Measurements from ENCODE around the gene G6PD.

DNA sequence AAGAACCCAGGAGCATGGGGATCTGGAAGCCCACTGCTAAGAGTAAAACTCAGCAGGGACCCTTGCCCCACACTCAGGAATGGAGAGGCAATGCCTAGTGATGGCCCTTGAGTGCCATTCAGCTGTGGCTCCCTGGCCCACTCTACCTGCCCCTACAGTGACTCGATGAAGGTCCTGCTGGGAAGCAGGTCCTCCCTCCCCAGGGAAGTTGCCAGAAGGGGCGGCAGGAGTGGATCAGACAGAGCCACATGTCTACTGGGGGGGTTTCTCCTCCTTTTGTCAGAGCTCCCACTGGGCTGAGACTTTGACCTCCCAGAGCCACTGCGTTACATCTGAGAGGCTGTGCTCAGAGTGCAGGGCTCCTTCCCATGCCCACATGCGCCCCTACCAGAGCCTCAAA is 57.5 kb downstream of the G6PD start:
- TF ChIP-seq, protein P1, sequence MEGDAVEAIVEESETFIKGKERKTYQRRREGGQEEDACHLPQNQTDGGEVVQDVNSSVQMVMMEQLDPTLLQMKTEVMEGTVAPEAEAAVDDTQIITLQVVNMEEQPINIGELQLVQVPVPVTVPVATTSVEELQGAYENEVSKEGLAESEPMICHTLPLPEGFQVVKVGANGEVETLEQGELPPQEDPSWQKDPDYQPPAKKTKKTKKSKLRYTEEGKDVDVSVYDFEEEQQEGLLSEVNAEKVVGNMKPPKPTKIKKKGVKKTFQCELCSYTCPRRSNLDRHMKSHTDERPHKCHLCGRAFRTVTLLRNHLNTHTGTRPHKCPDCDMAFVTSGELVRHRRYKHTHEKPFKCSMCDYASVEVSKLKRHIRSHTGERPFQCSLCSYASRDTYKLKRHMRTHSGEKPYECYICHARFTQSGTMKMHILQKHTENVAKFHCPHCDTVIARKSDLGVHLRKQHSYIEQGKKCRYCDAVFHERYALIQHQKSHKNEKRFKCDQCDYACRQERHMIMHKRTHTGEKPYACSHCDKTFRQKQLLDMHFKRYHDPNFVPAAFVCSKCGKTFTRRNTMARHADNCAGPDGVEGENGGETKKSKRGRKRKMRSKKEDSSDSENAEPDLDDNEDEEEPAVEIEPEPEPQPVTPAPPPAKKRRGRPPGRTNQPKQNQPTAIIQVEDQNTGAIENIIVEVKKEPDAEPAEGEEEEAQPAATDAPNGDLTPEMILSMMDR (IDR thresholded peaks at IDR 0.05): no peak
- TF ChIP-seq POLR2A (IDR thresholded peaks at IDR 0.05): no peak

Measured in thyroid gland (tissue), 4 donors.